ENCODE measurements around the gene GCSAML. TPM values are rescaled to one million over a fixed set of nuclear protein-coding genes. Genes with fewer than 3 reads are reported as not detected.

Gene GCSAML
- total and polyA plus RNA-seq, 2 donors (not counting 1 experiment from before 2014, with no cell fraction given) = not detected

- no peaks in the 10 kb centered on the region for H3K79me2 ChIP-seq (ENCODE audit: control insufficient read depth, insufficient read depth, low read length)
Observed at GRCh38 chr1:247528812-247529474, 20.0 kb upstream of the GCSAML start.

GRCh38 chr1:247529771-247530355 is 19.1 kb upstream of the GCSAML start:
- H3K4me1 ChIP-seq (ENCODE audit: control insufficient read depth, extremely low read depth, insufficient read depth, low read length) = no peaks in the 10 kb centered on the region
- no peak overlapping the region for H3K4me3 ChIP-seq (replicated peaks in 1 of 4; ENCODE audit: control extremely low read depth in 1 of 4, insufficient read depth in 1 of 4, low read depth in 3 of 4, low read length in 4 of 4)
- H3K79me2 ChIP-seq (ENCODE audit: control insufficient read depth, insufficient read depth, low read length) = no peaks in the 10 kb centered on the region
- H3K4me2 ChIP-seq (ENCODE audit: extremely low read depth, insufficient read depth, low read length) = no peak overlapping the region
- H3K27me3 ChIP-seq (ENCODE audit: control insufficient read depth, insufficient read depth, low read length) = no peaks in the 10 kb centered on the region
- TF ChIP-seq CTCF (conservative IDR thresholded peaks at IDR 0.05 in 1 of 2, IDR thresholded peaks at IDR 0.05 in 1 of 2; ENCODE audit: low read depth in 1 of 2, low read length in 2 of 2) = no peak
- TF ChIP-seq EZH2 (IDR thresholded peaks at IDR 0.05; ENCODE audit: low read length, missing control alignments) = no peak
- no peaks in the 10 kb centered on the region for H4K20me1 ChIP-seq (ENCODE audit: control insufficient read depth, extremely low read depth, insufficient read depth, low read length)
- no peak overlapping the region for H2AFZ ChIP-seq (ENCODE audit: low read length)
- H3K9ac ChIP-seq (ENCODE audit: insufficient read depth, low read length) = no peak overlapping the region
- no peak for DNase-seq (ENCODE audit: low read depth in 2 of 2)
- no peak overlapping the region for H3K27ac ChIP-seq (ENCODE audit: insufficient read depth, low read length)
- no peaks in the 10 kb centered on the region for H3K9me3 ChIP-seq (ENCODE audit: control insufficient read depth, insufficient read depth, low read depth, low read length)
- no peaks in the 10 kb centered on the region for H3K36me3 ChIP-seq (ENCODE audit: control insufficient read depth, insufficient read depth, low read length)

More at GRCh38 chr1:247528812-247529474, 20.0 kb upstream of the GCSAML start:
- Histone ChIP-seq H3K9ac (ENCODE audit: insufficient read depth, low read length) (no peak overlapping the region), H3K4me3 (replicated peaks in 1 of 4; ENCODE audit: control extremely low read depth in 1 of 4, insufficient read depth in 1 of 4, low read depth in 3 of 4, low read length in 4 of 4) (no peak overlapping the region), H3K4me2 (ENCODE audit: extremely low read depth, insufficient read depth, low read length) (no peak overlapping the region), H3K27me3 (ENCODE audit: control insufficient read depth, insufficient read depth, low read length) (no peaks in the 10 kb centered on the region), H4K20me1 (ENCODE audit: control insufficient read depth, extremely low read depth, insufficient read depth, low read length) (no peaks in the 10 kb centered on the region), H3K9me3 (ENCODE audit: control insufficient read depth, insufficient read depth, low read depth, low read length) (no peaks in the 10 kb centered on the region), H3K27ac (ENCODE audit: insufficient read depth, low read length) (no peak overlapping the region), H2AFZ (ENCODE audit: low read length) (no peak overlapping the region), H3K36me3 (ENCODE audit: control insufficient read depth, insufficient read depth, low read length) (no peaks in the 10 kb centered on the region), H3K4me1 (ENCODE audit: control insufficient read depth, extremely low read depth, insufficient read depth, low read length) (no peaks in the 10 kb centered on the region)
- TF ChIP-seq CTCF (conservative IDR thresholded peaks at IDR 0.05 in 1 of 2, IDR thresholded peaks at IDR 0.05 in 1 of 2; ENCODE audit: low read depth in 1 of 2, low read length in 2 of 2) = no peak
- TF ChIP-seq EZH2 (IDR thresholded peaks at IDR 0.05; ENCODE audit: low read length, missing control alignments) = no peak
- no peak for DNase-seq (ENCODE audit: low read depth in 2 of 2)

- Histone ChIP-seq H3K36me3 (ENCODE audit: control insufficient read depth, insufficient read depth, low read length) (no peaks in the 10 kb centered on the region), H3K27me3 (ENCODE audit: control insufficient read depth, insufficient read depth, low read length) (no peaks in the 10 kb centered on the region), H3K79me2 (ENCODE audit: control insufficient read depth, insufficient read depth, low read length) (no peaks in the 10 kb centered on the region), H3K27ac (ENCODE audit: insufficient read depth, low read length) (no peak overlapping the region), H3K4me3 (replicated peaks in 1 of 4; ENCODE audit: control extremely low read depth in 1 of 4, insufficient read depth in 1 of 4, low read depth in 3 of 4, low read length in 4 of 4) (no peak overlapping the region), H2AFZ (ENCODE audit: low read length) (no peak overlapping the region), H3K9me3 (ENCODE audit: control insufficient read depth, insufficient read depth, low read depth, low read length) (no peaks in the 10 kb centered on the region), H3K4me2 (ENCODE audit: extremely low read depth, insufficient read depth, low read length) (no peak overlapping the region), H3K4me1 (ENCODE audit: control insufficient read depth, extremely low read depth, insufficient read depth, low read length) (no peaks in the 10 kb centered on the region), H3K9ac (ENCODE audit: insufficient read depth, low read length) (no peak overlapping the region), H4K20me1 (ENCODE audit: control insufficient read depth, extremely low read depth, insufficient read depth, low read length) (no peaks in the 10 kb centered on the region)
- DNase-seq (ENCODE audit: low read depth in 2 of 2) = no peak
- TF ChIP-seq CTCF (conservative IDR thresholded peaks at IDR 0.05 in 1 of 2, IDR thresholded peaks at IDR 0.05 in 1 of 2; ENCODE audit: low read depth in 1 of 2, low read length in 2 of 2) (no peak), EZH2 (IDR thresholded peaks at IDR 0.05; ENCODE audit: low read length, missing control alignments) (no peak)
Observed at GRCh38 chr1:247530785-247531184, 18.1 kb upstream of the GCSAML start.
